Neural progenitor cell (in vitro differentiated cells): Measurements from ENCODE around the gene ARMH3. TPM values are rescaled to one million over a fixed set of nuclear protein-coding genes. Genes with fewer than 3 reads are reported as not detected.

Experiments
- DNase-seq: peaks from one replicate; pipeline ENCODE4 v3.0.0-alpha.2; 2016; ENCODE audit warnings: low spot score
- H2AFZ ChIP-seq: fragments of 200-600 bp; sonication (generic); replicated peaks from 2 replicates; pipeline ENCODE4 v1.6.1; 2016; ENCODE audit warnings: antibody characterized with exemption
- H3F3A ChIP-seq: fragments of 200-600 bp; sonication (generic); 2 replicates; pipeline ENCODE4 v1.6.1; 2016; ENCODE audit warnings: antibody characterized with exemption, low read depth
- H3K27ac ChIP-seq: fragments of 200-600 bp; sonication (generic); 2 replicates; pipeline ENCODE4 v1.5.1; 2016; ENCODE audit warnings: mild to moderate bottlenecking
- H3K27me3 ChIP-seq: fragments of 200-600 bp; sonication (generic); 2 replicates; pipeline ENCODE4 v1.6.1; 2016; ENCODE audit warnings: mild to moderate bottlenecking, moderate library complexity
- H3K36me3 ChIP-seq: fragments of 200-600 bp; sonication (generic); 2 replicates; pipeline ENCODE4 v1.5.1; 2016
- H3K4me1 ChIP-seq: fragments of 200-600 bp; sonication (generic); 2 replicates; pipeline ENCODE4 v1.6.1; 2016; ENCODE audit warnings: mixed run types
- H3K4me2 ChIP-seq: fragments of 200-600 bp; sonication (generic); 2 replicates; pipeline ENCODE4 v1.6.1; 2016
- H3K4me3 ChIP-seq: fragments of 200-600 bp; sonication (generic); 2 replicates; pipeline ENCODE4 v1.5.1; 2016
- H3K79me2 ChIP-seq: fragments of 200-600 bp; sonication (generic); 2 replicates; pipeline ENCODE4 v1.6.1; 2016; ENCODE audit warnings: low read depth
- H3K9ac ChIP-seq: fragments of 200-600 bp; sonication (generic); 2 replicates; pipeline ENCODE4 v1.6.1; 2016
- H3K9me3 ChIP-seq: fragments of 200-600 bp; sonication (generic); 2 replicates; pipeline ENCODE4 v1.5.1; 2016; ENCODE audit warnings: low read depth
- H4K20me1 ChIP-seq: fragments of 200-600 bp; sonication (generic); 2 replicates; pipeline ENCODE4 v1.6.1; 2016; ENCODE audit warnings: low read depth
- H3K27ac Mint-ChIP-seq: 3 replicates; pipeline ENCODE4 v1.8.0; 2021; ENCODE audit warnings: mixed read lengths
- H3K27me3 Mint-ChIP-seq: 2 replicates; pipeline ENCODE4 v1.8.0; 2022; ENCODE audit warnings: low read depth, mild to moderate bottlenecking, inconsistent platforms, moderate library complexity, mixed read lengths; ENCODE audit not compliant: insufficient read depth
- H3K36me3 Mint-ChIP-seq: 3 replicates; pipeline ENCODE4 v1.8.0; 2021; ENCODE audit warnings: mixed read lengths
- H3K4me1 Mint-ChIP-seq: 3 replicates; pipeline ENCODE4 v1.8.0; 2021; ENCODE audit warnings: mixed read lengths
- H3K4me3 Mint-ChIP-seq: 3 replicates; pipeline ENCODE4 v1.8.0; 2021; ENCODE audit warnings: mild to moderate bottlenecking, moderate library complexity, mixed read lengths
- H3K9me3 Mint-ChIP-seq: 3 replicates; pipeline ENCODE4 v1.8.0; 2020; ENCODE audit warnings: mixed read lengths
- EZH2 ChIP-seq: fragments of 200-600 bp; sonication (generic); IDR thresholded peaks from 2 replicates; pipeline ENCODE4 v1.6.1; 2017; ENCODE audit warnings: antibody characterized with exemption, mild to moderate bottlenecking, moderate library complexity
- EZH2phosphoT487 ChIP-seq: fragments of 200-600 bp; sonication (generic); IDR thresholded peaks from 2 replicates; pipeline ENCODE4 v1.6.1; 2017; ENCODE audit warnings: antibody characterized with exemption
- total RNA-seq: library from RNA; depleted of rRNA; stranded (reverse); fragments of >200 nt; gene quantifications from 2 replicates; pipeline ENCODE4 v1.2.3, GENCODE V29; 2015; ENCODE audit warnings: low replicate concordance
- TF ChIP-seq, protein P1 (sequence below): fragments of 200-600 bp; sonication (generic); IDR thresholded peaks from 2 replicates; pipeline ENCODE4 v1.5.1; 2017; ENCODE audit warnings: antibody characterized with exemption, mild to moderate bottlenecking

ARMH3 gene
- total RNA-seq, 1 donor from 2014 or later: 14.5 TPM

DNA sequence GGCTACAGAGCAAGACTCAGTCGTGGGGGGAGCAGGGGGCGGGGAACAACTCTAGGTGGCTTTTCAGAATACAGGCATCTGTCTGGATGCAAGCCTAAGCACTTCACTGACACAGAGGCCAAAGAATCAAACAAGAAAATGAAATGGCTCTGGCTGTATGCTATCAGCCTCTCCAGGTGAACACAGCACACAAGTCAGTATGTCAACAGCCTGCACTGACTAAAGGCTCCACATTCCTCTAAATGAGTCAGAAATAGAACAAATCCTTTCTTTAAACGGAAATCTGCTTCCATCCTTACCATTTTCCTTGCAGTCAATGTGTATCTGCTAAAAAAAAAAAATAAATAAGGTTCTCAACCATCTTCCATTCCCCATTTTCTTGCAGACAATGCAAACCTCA, 88.3 kb downstream of the ARMH3 start:
- Histone ChIP-seq H3K9me3 (no peaks in the 10 kb centered on the region), H3K79me2 (no peaks in the 10 kb centered on the region), H3K36me3 (no peaks in the 10 kb centered on the region), H3K27me3 (no peaks in the 10 kb centered on the region), H3K9ac (no peak overlapping the region), H3K27ac (no peak overlapping the region), H3K4me3 (no peak overlapping the region), H2AFZ (no peak overlapping the region), H3F3A (no peaks in the 10 kb centered on the region), H3K4me2 (no peak overlapping the region), H4K20me1 (no peaks in the 10 kb centered on the region), H3K4me1 (no peaks in the 10 kb centered on the region)
- peaks cover 7% of the 10 kb centered on the region for H3K4me1 Mint-ChIP-seq
- H3K27ac Mint-ChIP-seq: no peak overlapping the region
- TF ChIP-seq, protein P1, sequence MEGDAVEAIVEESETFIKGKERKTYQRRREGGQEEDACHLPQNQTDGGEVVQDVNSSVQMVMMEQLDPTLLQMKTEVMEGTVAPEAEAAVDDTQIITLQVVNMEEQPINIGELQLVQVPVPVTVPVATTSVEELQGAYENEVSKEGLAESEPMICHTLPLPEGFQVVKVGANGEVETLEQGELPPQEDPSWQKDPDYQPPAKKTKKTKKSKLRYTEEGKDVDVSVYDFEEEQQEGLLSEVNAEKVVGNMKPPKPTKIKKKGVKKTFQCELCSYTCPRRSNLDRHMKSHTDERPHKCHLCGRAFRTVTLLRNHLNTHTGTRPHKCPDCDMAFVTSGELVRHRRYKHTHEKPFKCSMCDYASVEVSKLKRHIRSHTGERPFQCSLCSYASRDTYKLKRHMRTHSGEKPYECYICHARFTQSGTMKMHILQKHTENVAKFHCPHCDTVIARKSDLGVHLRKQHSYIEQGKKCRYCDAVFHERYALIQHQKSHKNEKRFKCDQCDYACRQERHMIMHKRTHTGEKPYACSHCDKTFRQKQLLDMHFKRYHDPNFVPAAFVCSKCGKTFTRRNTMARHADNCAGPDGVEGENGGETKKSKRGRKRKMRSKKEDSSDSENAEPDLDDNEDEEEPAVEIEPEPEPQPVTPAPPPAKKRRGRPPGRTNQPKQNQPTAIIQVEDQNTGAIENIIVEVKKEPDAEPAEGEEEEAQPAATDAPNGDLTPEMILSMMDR: no peak
- TF ChIP-seq EZH2 (no peak), EZH2phosphoT487 (no peak)
- H3K9me3 Mint-ChIP-seq: no peaks in the 10 kb centered on the region
- peaks cover 13% of the 10 kb centered on the region for H3K36me3 Mint-ChIP-seq
- no peak overlapping the region for H3K4me3 Mint-ChIP-seq
- H3K27me3 Mint-ChIP-seq: peaks cover 2% of the 10 kb centered on the region
- DNase-seq: no peak

DNA sequence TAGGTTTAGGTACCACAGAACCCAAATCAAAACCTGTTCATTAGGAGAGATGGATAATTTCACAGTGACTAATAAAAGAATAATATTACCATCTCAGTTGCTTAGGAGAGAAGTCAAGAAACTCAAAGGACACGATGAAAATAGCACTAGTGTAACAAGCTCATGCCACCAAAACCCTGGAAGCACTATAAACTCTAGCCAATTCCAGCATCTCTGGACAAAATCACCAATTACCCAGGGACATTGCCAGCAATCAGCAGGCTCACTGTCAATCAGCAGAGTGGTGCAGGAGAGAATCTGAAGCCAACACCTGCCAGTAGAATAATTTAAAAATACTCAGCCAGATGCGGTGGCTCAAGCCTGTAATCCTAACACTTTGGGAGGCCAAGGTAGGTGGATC, 88.9 kb downstream of the ARMH3 start:
- Mint-ChIP-seq H3K27ac (no peak overlapping the region), H3K4me3 (no peak overlapping the region), H3K36me3 (peaks cover 13% of the 10 kb centered on the region), H3K9me3 (no peaks in the 10 kb centered on the region), H3K27me3 (peaks cover 2% of the 10 kb centered on the region), H3K4me1 (peaks cover 7% of the 10 kb centered on the region)
- Histone ChIP-seq H3K4me2 (no peak overlapping the region), H3K4me3 (no peak overlapping the region), H4K20me1 (no peaks in the 10 kb centered on the region), H3K9me3 (no peaks in the 10 kb centered on the region), H3K4me1 (no peaks in the 10 kb centered on the region), H3K27ac (no peak overlapping the region), H3K27me3 (no peaks in the 10 kb centered on the region), H3K36me3 (no peaks in the 10 kb centered on the region), H3K79me2 (no peaks in the 10 kb centered on the region), H3K9ac (no peak overlapping the region), H3F3A (no peaks in the 10 kb centered on the region), H2AFZ (no peak overlapping the region)
- DNase-seq: no peak
- TF ChIP-seq EZH2: no peak
- no peak for TF ChIP-seq EZH2phosphoT487
- TF ChIP-seq, protein P1: no peak

DNA sequence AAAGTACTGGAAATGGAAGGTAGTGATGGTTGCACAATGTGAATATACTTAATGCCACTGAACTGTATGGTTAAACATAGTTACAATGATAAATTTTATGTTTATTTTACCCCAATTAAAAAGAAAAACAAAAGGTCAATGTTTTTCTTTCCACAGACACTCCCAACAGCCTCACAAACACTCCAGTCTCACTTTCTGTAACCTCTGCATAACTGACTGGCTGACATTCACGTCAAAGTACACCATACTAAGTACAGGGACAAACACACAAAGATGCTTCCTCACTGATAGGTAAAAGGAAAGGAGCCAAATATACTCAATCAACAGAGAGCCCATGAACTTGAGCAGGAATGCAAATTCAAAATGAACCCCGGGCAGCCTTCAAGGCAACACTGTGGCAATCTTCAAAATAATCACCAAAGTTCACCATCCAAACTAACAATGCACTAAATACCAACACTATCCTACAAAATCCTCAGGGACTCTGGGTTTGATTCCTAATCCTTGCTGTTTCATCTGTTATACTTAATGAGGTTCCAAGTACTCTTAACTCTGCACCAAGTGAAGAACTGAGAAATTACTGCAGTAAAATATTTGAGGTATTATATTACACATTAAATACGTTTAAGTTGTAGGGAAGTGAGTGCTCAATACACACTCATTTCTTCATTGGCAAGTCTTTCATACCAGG, 90.8 kb downstream of the ARMH3 start:
- H3K36me3 Mint-ChIP-seq: peaks cover 12% of the 10 kb centered on the region
- no peaks in the 10 kb centered on the region for H3K9me3 ChIP-seq
- TF ChIP-seq EZH2phosphoT487 (no peak), EZH2 (no peak)
- TF ChIP-seq, protein P1: no peak
- H3K4me3 ChIP-seq: no peak overlapping the region
- H3K9me3 Mint-ChIP-seq: no peaks in the 10 kb centered on the region
- H3K9ac ChIP-seq: no peak overlapping the region
- H3K27me3 Mint-ChIP-seq: peaks cover 2% of the 10 kb centered on the region
- peaks cover 2% of the 10 kb centered on the region for H3F3A ChIP-seq
- no peak for DNase-seq
- H3K79me2 ChIP-seq: no peaks in the 10 kb centered on the region
- no peaks in the 10 kb centered on the region for H3K36me3 ChIP-seq
- H3K4me1 ChIP-seq: peaks cover 5% of the 10 kb centered on the region
- no peaks in the 10 kb centered on the region for H4K20me1 ChIP-seq
- no peak overlapping the region for H3K4me2 ChIP-seq
- H3K27ac ChIP-seq: no peak overlapping the region
- H3K4me1 Mint-ChIP-seq: peaks cover 6% of the 10 kb centered on the region
- H3K27me3 ChIP-seq: no peaks in the 10 kb centered on the region
- no peak overlapping the region for H2AFZ ChIP-seq
- H3K4me3 Mint-ChIP-seq: no peak overlapping the region
- no peak overlapping the region for H3K27ac Mint-ChIP-seq
